GM18907 (cell line): ENCODE results near the gene ADIPOR2.
"Not testable (repeated sequence)": the region's sequence is repeated elsewhere in the genome, so short reads cannot be mapped to it uniquely, and the experiment has no call there.

Experiments
- ATAC-seq: cut with Tn5 transposase; IDR thresholded peaks from one replicate; pipeline ENCODE4 v1.9.1; 2021; ENCODE audit warnings: mild to moderate bottlenecking, moderate library complexity; ENCODE audit not compliant: unreplicated experiment

Gene ADIPOR2

GRCh38 chr12:1810201-1810930 lies 119.5 kb downstream of the ADIPOR2 start:
- no peak for ATAC-seq

- ATAC-seq = no peak
Observed at GRCh38 chr12:1810931-1811280, 120.0 kb downstream of the ADIPOR2 start.

GRCh38 chr12:1811281-1811947 lies 120.5 kb downstream of the ADIPOR2 start:
- no peak for ATAC-seq

- no peak for ATAC-seq
Observed at GRCh38 chr12:1811948-1812291, 121.0 kb downstream of the ADIPOR2 start.

GRCh38 chr12:1812650-1813302 lies 121.9 kb downstream of the ADIPOR2 start:
- ATAC-seq = no peak

- no peak for ATAC-seq
Observed at GRCh38 chr12:1814266-1814665, 123.4 kb downstream of the ADIPOR2 start.

GRCh38 chr12:1815108-1815507 lies 124.2 kb downstream of the ADIPOR2 start:
- no peak for ATAC-seq

GRCh38 chr12:1815814-1816729 lies 125.2 kb downstream of the ADIPOR2 start:
- no peak for ATAC-seq

GRCh38 chr12:1816730-1817348 lies 126.0 kb downstream of the ADIPOR2 start:
- no peak for ATAC-seq

- not testable (repeated sequence) for ATAC-seq
Observed at GRCh38 chr12:1817928-1818327, 127.1 kb downstream of the ADIPOR2 start.

GRCh38 chr12:1819050-1819449 lies 128.2 kb downstream of the ADIPOR2 start:
- no peak for ATAC-seq

GRCh38 chr12:1819571-1819970 lies 128.7 kb downstream of the ADIPOR2 start:
- no peak for ATAC-seq

- ATAC-seq = no peak
Observed at GRCh38 chr12:1820191-1820895, 129.5 kb downstream of the ADIPOR2 start, which contains the start of gene LRTM2. Gene LRTM2 (plus strand): TSS chr12:1820565. CDS start chr12:1828149, 7,584 bp downstream.

- no peak for ATAC-seq
Observed at GRCh38 chr12:1820896-1821291, 130.0 kb downstream of the ADIPOR2 start.

GRCh38 chr12:1821805-1822204 lies 130.9 kb downstream of the ADIPOR2 start:
- ATAC-seq = no peak

- no peak for ATAC-seq
Observed at GRCh38 chr12:1822699-1823098, 131.8 kb downstream of the ADIPOR2 start.

GRCh38 chr12:1823237-1823636 lies 132.4 kb downstream of the ADIPOR2 start:
- no peak for ATAC-seq

GRCh38 chr12:1825382-1826102 lies 134.7 kb downstream of the ADIPOR2 start:
- no peak for ATAC-seq

- ATAC-seq = no peak
Observed at GRCh38 chr12:1826401-1826800, 135.5 kb downstream of the ADIPOR2 start.
